ENCODE results near the gene CEP78.

Gene CEP78

GRCh38 chr9:78321505-78321904 is 85.6 kb downstream of the CEP78 start:
- H3K4me3 ChIP-seq (ENCODE audit: low read depth, low read length): no peak overlapping the region
- TF ChIP-seq CTCF (IDR thresholded peaks at IDR 0.05; ENCODE audit: control insufficient read depth, extremely low read depth, insufficient read depth): no peak
- no peak for DNase-seq (ENCODE audit: low read depth)

DNA sequence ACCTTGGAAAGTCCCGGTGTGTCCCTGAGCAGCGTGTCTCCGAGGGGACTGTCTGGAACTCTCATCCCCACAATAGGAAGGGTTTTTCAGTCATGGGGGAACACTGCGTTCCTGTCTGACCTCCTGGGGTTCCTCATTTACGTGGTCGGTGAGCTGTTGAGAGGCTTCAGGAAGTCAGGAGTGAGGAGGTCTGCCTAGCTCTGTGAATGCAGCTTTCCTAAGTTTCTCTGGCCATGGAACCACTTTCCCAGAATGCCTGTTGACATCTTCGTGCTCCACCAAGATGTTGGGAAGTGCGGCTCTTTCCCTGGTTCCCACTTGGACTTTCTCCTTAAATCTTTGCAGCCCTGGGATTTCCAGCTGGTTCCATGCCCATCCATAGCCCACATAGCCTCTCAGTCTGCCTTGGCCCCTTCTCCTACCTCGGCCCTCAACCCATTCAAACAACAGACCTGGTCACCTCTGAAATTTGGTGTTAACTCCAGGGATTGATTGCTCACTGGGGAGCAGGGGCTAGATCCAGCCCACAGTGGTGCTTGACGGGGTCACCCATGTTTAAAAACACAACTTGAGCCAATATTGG is 88.3 kb downstream of the CEP78 start:
- H3K4me3 ChIP-seq (ENCODE audit: low read depth, low read length): no peak overlapping the region
- TF ChIP-seq CTCF (IDR thresholded peaks at IDR 0.05; ENCODE audit: control insufficient read depth, extremely low read depth, insufficient read depth): no peak
- no peak for DNase-seq (ENCODE audit: low read depth)

DNA sequence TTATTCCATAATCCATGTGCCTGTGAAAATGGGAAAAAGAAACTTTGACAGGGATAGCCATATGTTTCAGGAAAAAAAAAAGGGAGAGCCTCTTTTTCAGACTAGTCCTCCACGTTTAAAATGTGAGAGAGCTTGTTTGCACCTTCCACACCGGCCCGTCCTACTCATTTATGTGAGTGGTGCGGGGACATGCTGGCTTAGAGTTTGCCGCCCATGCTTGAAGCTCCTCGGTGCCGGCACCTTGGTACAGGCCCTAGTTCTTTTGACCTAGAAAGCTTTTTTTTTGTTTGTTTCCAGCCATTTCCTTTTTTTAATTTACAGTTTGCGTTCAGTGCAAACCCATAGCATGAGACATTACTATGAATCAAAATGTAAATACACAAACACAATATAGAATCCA is 88.8 kb downstream of the CEP78 start:
- no peak for TF ChIP-seq CTCF (IDR thresholded peaks at IDR 0.05; ENCODE audit: control insufficient read depth, extremely low read depth, insufficient read depth)
- no peak overlapping the region for H3K4me3 ChIP-seq (ENCODE audit: low read depth, low read length)
- DNase-seq (ENCODE audit: low read depth): no peak

DNA sequence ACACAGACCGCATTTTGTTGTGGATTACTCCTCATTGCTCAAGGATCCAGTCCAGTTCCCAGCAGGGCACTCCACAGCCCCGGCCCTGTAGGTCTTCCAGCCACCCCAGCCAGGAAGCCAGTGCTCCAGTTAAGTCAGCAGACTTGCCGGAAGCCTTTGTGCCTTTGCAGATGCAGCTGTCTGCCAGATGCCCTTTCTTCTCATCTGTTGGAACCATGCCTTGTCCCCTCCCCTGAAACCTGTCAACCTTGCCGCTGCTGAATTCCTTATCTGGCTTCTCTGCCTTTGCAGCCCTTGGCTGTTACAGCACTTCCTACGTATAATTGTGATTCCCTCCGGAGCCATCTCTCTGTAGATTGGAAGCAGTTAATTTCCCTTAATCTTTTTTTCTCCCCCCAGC is 89.5 kb downstream of the CEP78 start:
- no peak for DNase-seq (ENCODE audit: low read depth)
- TF ChIP-seq CTCF (IDR thresholded peaks at IDR 0.05; ENCODE audit: control insufficient read depth, extremely low read depth, insufficient read depth): no peak
- no peak overlapping the region for H3K4me3 ChIP-seq (ENCODE audit: low read depth, low read length)

GRCh38 chr9:78325846-78326360 is 90.0 kb downstream of the CEP78 start:
- H3K4me3 ChIP-seq (ENCODE audit: low read depth, low read length): no peak overlapping the region
- DNase-seq (ENCODE audit: low read depth): no peak
- TF ChIP-seq CTCF (IDR thresholded peaks at IDR 0.05; ENCODE audit: control insufficient read depth, extremely low read depth, insufficient read depth): no peak

- no peak for TF ChIP-seq CTCF (IDR thresholded peaks at IDR 0.05; ENCODE audit: control insufficient read depth, extremely low read depth, insufficient read depth)
- DNase-seq (ENCODE audit: low read depth): no peak
These were observed 90.7 kb downstream of the CEP78 start for GRCh38 chr9:78326564-78326963.

More at GRCh38 chr9:78326564-78326963, 90.7 kb downstream of the CEP78 start:
- no peak overlapping the region for H3K4me3 ChIP-seq (ENCODE audit: low read depth, low read length)

All from LNCaP clone FGC (cell line).